Measurements from ENCODE around the gene EXT2.

DNA sequence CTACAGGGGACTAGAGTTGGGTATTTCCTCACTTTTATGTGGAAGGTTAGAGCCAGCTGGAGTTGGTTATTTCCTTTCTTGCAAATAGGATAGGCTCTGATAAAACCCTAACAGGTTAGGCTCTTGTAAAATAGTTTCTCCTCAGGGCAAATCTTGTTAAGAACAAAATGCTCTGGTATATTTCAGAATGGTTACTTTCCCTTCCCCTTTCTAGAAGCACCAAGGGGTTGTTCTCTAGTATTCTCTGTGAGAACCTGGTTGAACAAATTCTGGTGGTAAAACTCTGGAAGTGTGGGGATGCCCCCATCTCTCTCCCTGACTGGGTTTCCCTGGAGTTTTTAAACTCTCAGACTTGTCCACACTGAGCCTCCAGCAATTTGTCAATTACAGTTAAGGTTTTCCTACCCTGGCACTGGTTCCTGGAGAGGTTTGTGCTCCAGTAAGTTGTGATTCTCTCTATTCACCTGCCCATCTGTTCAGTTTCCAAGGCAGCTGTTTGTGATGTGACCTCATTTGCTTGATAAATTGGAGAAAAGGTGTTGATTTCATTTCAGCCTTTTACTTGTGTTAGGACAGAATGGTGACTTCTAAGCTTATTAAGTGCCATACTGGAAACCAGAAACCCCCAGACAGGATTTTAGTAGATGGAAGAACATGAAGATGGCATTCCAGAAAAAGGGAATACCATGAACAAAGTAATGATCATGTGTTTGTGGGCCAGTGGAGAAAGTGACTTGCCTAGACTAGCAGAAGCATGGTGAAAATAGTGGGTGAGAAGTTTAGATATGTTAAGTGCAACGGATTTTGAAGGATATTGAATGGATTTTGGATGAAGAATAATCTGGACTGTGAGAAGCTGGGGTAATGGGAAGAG is 64.6 kb downstream of the EXT2 start:
- TF ChIP-seq POLR2AphosphoS5 (IDR thresholded peaks at IDR 0.05; ENCODE audit: low read depth, low read length): no peak
- no peak for TF ChIP-seq SIN3A (IDR thresholded peaks at IDR 0.05; ENCODE audit: borderline replicate concordance, insufficient read depth, low read length)
